HEK293 (cell line): ENCODE data around the gene KIRREL3.

Source experiments
- CTCF ChIA-PET: fragments of 350-600 bp; formaldehyde crosslinking; extraction: SDS; loops from one replicate; lab custom pipeline; 2021; ENCODE audit warnings: antibody characterized with exemption; lab: Yijun Ruan, JAX
- POLR2A ChIA-PET: fragments of 300-600 bp; formaldehyde crosslinking; extraction: SDS; loops from one replicate; lab custom pipeline; 2020; ENCODE audit warnings: antibody characterized with exemption, inconsistent platforms; lab: Yijun Ruan, JAX
- H3K27ac ChIP-seq: fragments of 200-500 bp; sonication (Bioruptor generic); 2 replicates; pipeline ENCODE4 v1.5.1; 2014; ENCODE audit warnings: low read depth, low read length, control low read depth, inconsistent platforms; ENCODE audit errors: extremely low read depth
- H3K36me3 ChIP-seq, 2 experiments: fragments of 200-500 bp in 1 of 2; sonication (Bioruptor generic) in 1 of 2; 1 replicate in 1 of 2; 2 replicates in 1 of 2; pipeline ENCODE4 v1.5.1; 2014 to 2017; ENCODE audit warnings: inconsistent platforms in 2 of 2, low read length in 2 of 2; ENCODE audit not compliant: control insufficient read depth in 2 of 2, insufficient read depth in 1 of 2
- H3K4me1 ChIP-seq: fragments of 200-500 bp; sonication (Bioruptor generic); 2 replicates; pipeline ENCODE4 v1.5.1; 2014; ENCODE audit warnings: mild to moderate bottlenecking, low read length, inconsistent platforms; ENCODE audit not compliant: control insufficient read depth, insufficient read depth
- H3K4me3 ChIP-seq: 2 replicates; pipeline ENCODE4 v1.5.1; 2011; ENCODE audit warnings: low read depth, mild to moderate bottlenecking, control low read depth, low read length, moderate library complexity
- H3K9me3 ChIP-seq: fragments of 200-500 bp; sonication (Bioruptor generic); 2 replicates; pipeline ENCODE4 v1.5.1; 2014; ENCODE audit warnings: low read depth, low read length, inconsistent platforms; ENCODE audit not compliant: control insufficient read depth, insufficient read depth
- GLI4 ChIP-seq: fragments of 450-650 bp; formaldehyde crosslinking; IDR thresholded peaks from 2 replicates; pipeline ENCODE4 v1.5.1; 2016; ENCODE audit warnings: missing biosample characterization, missing genetic modification characterization
- INSM2 ChIP-seq: fragments of 450-650 bp; formaldehyde crosslinking; IDR thresholded peaks from 2 replicates; pipeline ENCODE4 v1.5.1; 2016; ENCODE audit warnings: missing biosample characterization, missing genetic modification characterization
- SP7 ChIP-seq: fragments of 450-650 bp; formaldehyde crosslinking; IDR thresholded peaks from 2 replicates; pipeline ENCODE4 v1.5.1; 2016; ENCODE audit warnings: missing biosample characterization, missing genetic modification characterization
- YY1 ChIP-seq: fragments of 450-650 bp; formaldehyde crosslinking; IDR thresholded peaks from 2 replicates; pipeline ENCODE4 v1.5.1; 2018; ENCODE audit warnings: missing biosample characterization, missing genetic modification characterization
- ZBTB20 ChIP-seq: fragments of 450-650 bp; formaldehyde crosslinking; IDR thresholded peaks from 2 replicates; pipeline ENCODE4 v1.5.1; 2016; ENCODE audit warnings: missing biosample characterization, missing genetic modification characterization
- ZFP37 ChIP-seq: fragments of 450-650 bp; formaldehyde crosslinking; IDR thresholded peaks from 2 replicates; pipeline ENCODE4 v1.5.1; 2016; ENCODE audit warnings: missing biosample characterization, missing genetic modification characterization
- ZNF157 ChIP-seq: fragments of 450-650 bp; formaldehyde crosslinking; IDR thresholded peaks from 2 replicates; pipeline ENCODE4 v1.5.1; 2016; ENCODE audit warnings: missing biosample characterization, missing genetic modification characterization
- ZNF2 ChIP-seq: fragments of 450-650 bp; formaldehyde crosslinking; IDR thresholded peaks from 2 replicates; pipeline ENCODE4 v1.5.1; 2016; ENCODE audit warnings: missing biosample characterization, missing genetic modification characterization
- ZNF23 ChIP-seq: fragments of 450-650 bp; formaldehyde crosslinking; IDR thresholded peaks from 2 replicates; pipeline ENCODE4 v1.5.1; 2016; ENCODE audit warnings: missing biosample characterization, missing genetic modification characterization, borderline replicate concordance
- ZNF292 ChIP-seq: fragments of 450-650 bp; formaldehyde crosslinking; IDR thresholded peaks from 2 replicates; pipeline ENCODE4 v1.5.1; 2016; ENCODE audit warnings: low read depth, missing biosample characterization, missing genetic modification characterization, borderline replicate concordance
- ZNF416 ChIP-seq: fragments of 450-650 bp; formaldehyde crosslinking; IDR thresholded peaks from 2 replicates; pipeline ENCODE4 v1.5.1; 2016; ENCODE audit warnings: missing biosample characterization, missing genetic modification characterization
- ZNF423 ChIP-seq: fragments of 450-650 bp; formaldehyde crosslinking; IDR thresholded peaks from 2 replicates; pipeline ENCODE4 v1.5.1; 2016; ENCODE audit warnings: missing biosample characterization, missing genetic modification characterization
- ZNF433 ChIP-seq: fragments of 450-650 bp; formaldehyde crosslinking; IDR thresholded peaks from 2 replicates; pipeline ENCODE4 v1.5.1; 2016; ENCODE audit warnings: missing biosample characterization, missing genetic modification characterization, low read depth
- ZNF473 ChIP-seq: fragments of 450-650 bp; formaldehyde crosslinking; IDR thresholded peaks from 2 replicates; pipeline ENCODE4 v1.5.1; 2017; ENCODE audit warnings: missing biosample characterization, missing genetic modification characterization
- ZNF488 ChIP-seq: fragments of 450-650 bp; formaldehyde crosslinking; IDR thresholded peaks from 2 replicates; pipeline ENCODE4 v1.5.1; 2016; ENCODE audit warnings: missing biosample characterization, missing genetic modification characterization
- ZNF558 ChIP-seq: fragments of 450-650 bp; formaldehyde crosslinking; IDR thresholded peaks from 2 replicates; pipeline ENCODE4 v1.5.1; 2016; ENCODE audit warnings: missing biosample characterization, missing genetic modification characterization
- ZNF571 ChIP-seq: fragments of 450-650 bp; formaldehyde crosslinking; IDR thresholded peaks from 2 replicates; pipeline ENCODE4 v1.5.0; 2017; ENCODE audit warnings: missing biosample characterization, missing genetic modification characterization
- ZNF580 ChIP-seq: fragments of 450-650 bp; formaldehyde crosslinking; IDR thresholded peaks from 2 replicates; pipeline ENCODE4 v1.5.1; 2016; ENCODE audit warnings: missing biosample characterization, missing genetic modification characterization
- ZNF639 ChIP-seq: fragments of 450-650 bp; formaldehyde crosslinking; IDR thresholded peaks from 2 replicates; pipeline ENCODE4 v1.5.1; 2016; ENCODE audit warnings: missing biosample characterization, missing genetic modification characterization
- ZNF645 ChIP-seq: fragments of 450-650 bp; formaldehyde crosslinking; IDR thresholded peaks from 2 replicates; pipeline ENCODE4; 2016; ENCODE audit warnings: missing biosample characterization, missing genetic modification characterization
- ZNF658 ChIP-seq: fragments of 450-650 bp; formaldehyde crosslinking; IDR thresholded peaks from 2 replicates; pipeline ENCODE4; 2016; ENCODE audit warnings: missing biosample characterization, missing genetic modification characterization
- ZNF670 ChIP-seq: fragments of 450-650 bp; formaldehyde crosslinking; IDR thresholded peaks from 2 replicates; pipeline ENCODE4 v1.5.1; 2016; ENCODE audit warnings: missing biosample characterization, missing genetic modification characterization, low read depth
- ZNF692 ChIP-seq: fragments of 450-650 bp; formaldehyde crosslinking; IDR thresholded peaks from 2 replicates; pipeline ENCODE4 v1.5.1; 2016; ENCODE audit warnings: missing biosample characterization, missing genetic modification characterization
- ZNF701 ChIP-seq: fragments of 450-650 bp; formaldehyde crosslinking; IDR thresholded peaks from 2 replicates; pipeline ENCODE4 v1.5.1; 2016; ENCODE audit warnings: missing biosample characterization, missing genetic modification characterization
- ZNF76 ChIP-seq: fragments of 450-650 bp; formaldehyde crosslinking; IDR thresholded peaks from 2 replicates; pipeline ENCODE4; 2016; ENCODE audit warnings: low read depth, missing biosample characterization, missing genetic modification characterization, borderline replicate concordance
- ZNF777 ChIP-seq: fragments of 450-650 bp; formaldehyde crosslinking; IDR thresholded peaks from 2 replicates; pipeline ENCODE4 v1.5.1; 2017; ENCODE audit warnings: missing biosample characterization, missing genetic modification characterization, borderline replicate concordance
- ZNF830 ChIP-seq: fragments of 450-650 bp; IDR thresholded peaks from 2 replicates; pipeline ENCODE4 v1.5.0; 2018; ENCODE audit warnings: missing biosample characterization, missing genetic modification characterization, low read depth, mild to moderate bottlenecking, moderate library complexity
- ZNF843 ChIP-seq: fragments of 450-650 bp; formaldehyde crosslinking; IDR thresholded peaks from 2 replicates; pipeline ENCODE4 v1.5.1; 2016; ENCODE audit warnings: missing biosample characterization, missing genetic modification characterization
- ZSCAN16 ChIP-seq: fragments of 450-650 bp; formaldehyde crosslinking; IDR thresholded peaks from 2 replicates; pipeline ENCODE4 v1.5.1; 2016; ENCODE audit warnings: missing biosample characterization, missing genetic modification characterization

The KIRREL3 gene

GRCh38 chr11:126583101-126583500 lies 417.5 kb downstream of the KIRREL3 start:
- H3K9me3 ChIP-seq: no peaks in the 10 kb centered on the region
- CTCF ChIA-PET: interaction anchor here (1.3 kb wide), 1 partner anchor 22 kb away, joined by 6 read pairs; no protein-coding TSS in a partner anchor
- H3K36me3 ChIP-seq: no peaks in the 10 kb centered on the region
- POLR2A ChIA-PET: no interaction called here
- no peak overlapping the region for H3K27ac ChIP-seq
- no peak for TF ChIP-seq ZNF701 (tag by site-specific recombination)
- TF ChIP-seq ZNF433 (tag by site-specific recombination): no peak
- TF ChIP-seq ZNF645: no peak
- no peak for TF ChIP-seq ZNF692 (tag by site-specific recombination)
- no peak for TF ChIP-seq ZNF2 (tag by site-specific recombination)
- no peak for TF ChIP-seq ZNF157 (tag by site-specific recombination)
- no peak for TF ChIP-seq ZNF658
- TF ChIP-seq ZSCAN16 (tag by site-specific recombination): no peak
- TF ChIP-seq ZNF23 (tag by site-specific recombination): no peak
- no peak for TF ChIP-seq ZNF558 (tag by site-specific recombination)
- TF ChIP-seq ZNF292 (tag by site-specific recombination): no peak
- TF ChIP-seq ZNF76 (tag by site-specific recombination): no peak
- no peak for TF ChIP-seq ZNF416 (tag by site-specific recombination)
- TF ChIP-seq ZNF639: no peak
- no peak for TF ChIP-seq GLI4 (tag by site-specific recombination)
- no peak for TF ChIP-seq INSM2 (tag by site-specific recombination)
- no peak for TF ChIP-seq ZNF777 (tag by site-specific recombination)
- no peak for TF ChIP-seq ZBTB20 (tag by site-specific recombination)
- H3K4me1 ChIP-seq: peaks cover 9% of the 10 kb centered on the region
- no peak overlapping the region for H3K4me3 ChIP-seq

- CTCF ChIA-PET: no interaction called here
- Histone ChIP-seq H3K27ac (no peak overlapping the region), H3K36me3 (no peaks in the 10 kb centered on the region), H3K9me3 (no peaks in the 10 kb centered on the region), H3K4me1 (peaks cover 9% of the 10 kb centered on the region), H3K4me3 (no peak overlapping the region)
- POLR2A ChIA-PET: no interaction called here
- no peak for TF ChIP-seq YY1 (tag by site-specific recombination)
- TF ChIP-seq ZNF843 (tag by site-specific recombination): no peak
- TF ChIP-seq ZNF580: no peak
- TF ChIP-seq ZNF571 (tag by site-specific recombination): no peak
- TF ChIP-seq ZNF670 (tag by site-specific recombination): no peak
- no peak for TF ChIP-seq ZNF423 (tag by site-specific recombination)
- TF ChIP-seq ZNF473 (tag by site-specific recombination): no peak
- TF ChIP-seq ZNF830: no peak
- TF ChIP-seq ZNF488 (tag by site-specific recombination): no peak
- TF ChIP-seq ZFP37 (tag by site-specific recombination): no peak
- no peak for TF ChIP-seq SP7 (tag by site-specific recombination)
- TF ChIP-seq ZNF2 (tag by site-specific recombination): no peak
Measured at GRCh38 chr11:126581871-126582648, 418.5 kb downstream of the KIRREL3 start.
